ENCODE data around the gene EBPL. TPM values are rescaled to one million over a fixed set of nuclear protein-coding genes. Genes with fewer than 3 reads are reported as not detected.

Gene EBPL
- polyA plus RNA-seq, 1 donor (not counting 4 experiments of a cell fraction or from before 2014, with no cell fraction given), result 107 TPM

DNA sequence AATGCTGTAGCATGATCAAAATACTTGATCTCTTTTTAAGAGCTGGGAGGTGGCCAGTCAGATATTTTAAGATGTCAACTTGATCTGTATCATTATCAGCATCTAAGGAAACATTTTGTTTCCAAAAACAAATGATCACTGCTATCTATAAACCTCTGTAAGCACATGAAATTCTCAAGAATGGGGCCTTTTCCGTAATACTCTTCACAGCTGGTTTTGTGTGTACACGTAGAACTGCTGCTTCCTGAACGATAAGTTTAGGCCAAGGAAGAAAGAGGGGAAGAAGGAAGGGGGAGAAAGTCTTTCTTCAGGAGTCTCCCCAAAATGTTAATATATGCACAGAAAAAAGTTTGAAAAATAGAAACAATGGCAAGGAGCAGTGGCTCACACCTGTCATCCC is 37.3 kb downstream of the EBPL start:
- Histone ChIP-seq H3K79me2 (ENCODE audit: control insufficient read depth, insufficient read depth, low read length) (no peaks in the 10 kb centered on the region), H3K4me3 (ENCODE audit: control insufficient read depth in 2 of 3, extremely low read depth in 1 of 3, insufficient read depth in 2 of 3, low read depth in 1 of 3, low read length in 3 of 3) (no peak overlapping the region), H2AFZ (ENCODE audit: control insufficient read depth, low read length) (no peak overlapping the region), H3K27me3 (ENCODE audit: control insufficient read depth, extremely low read depth, insufficient read depth, low read length) (no peaks in the 10 kb centered on the region), H3K36me3 (ENCODE audit: control insufficient read depth in 2 of 2, extremely low read depth in 1 of 2, insufficient read depth in 2 of 2, low read length in 2 of 2) (no peaks in the 10 kb centered on the region), H3K27ac (ENCODE audit: control insufficient read depth, insufficient read depth, low read length) (no peak overlapping the region), H3K4me1 (ENCODE audit: control insufficient read depth, extremely low read depth, insufficient read depth, low read length) (no peaks in the 10 kb centered on the region), H3K9me3 (ENCODE audit: control insufficient read depth, low read depth, low read length) (no peaks in the 10 kb centered on the region), H3K9me1 (ENCODE audit: control insufficient read depth, extremely low read depth, insufficient read depth, low read length) (no peaks in the 10 kb centered on the region), H4K20me1 (ENCODE audit: control insufficient read depth, extremely low read depth, insufficient read depth, low read length) (no peaks in the 10 kb centered on the region), H3K9ac (ENCODE audit: control insufficient read depth, extremely low read depth, insufficient read depth, low read length) (no peak overlapping the region), H3K4me2 (ENCODE audit: control insufficient read depth, extremely low read depth, insufficient read depth, low read depth, low read length) (no peak overlapping the region)
- dilution Hi-C loops (cut with MboI; ENCODE audit: extremely low pct_ligation_motif_present, low sequenced_read_pairs), result no loop called here
- DNase-seq (ENCODE audit: low read depth, low spot score) (no peak), FAIRE-seq (no peak)
- TF ChIP-seq, protein P1, sequence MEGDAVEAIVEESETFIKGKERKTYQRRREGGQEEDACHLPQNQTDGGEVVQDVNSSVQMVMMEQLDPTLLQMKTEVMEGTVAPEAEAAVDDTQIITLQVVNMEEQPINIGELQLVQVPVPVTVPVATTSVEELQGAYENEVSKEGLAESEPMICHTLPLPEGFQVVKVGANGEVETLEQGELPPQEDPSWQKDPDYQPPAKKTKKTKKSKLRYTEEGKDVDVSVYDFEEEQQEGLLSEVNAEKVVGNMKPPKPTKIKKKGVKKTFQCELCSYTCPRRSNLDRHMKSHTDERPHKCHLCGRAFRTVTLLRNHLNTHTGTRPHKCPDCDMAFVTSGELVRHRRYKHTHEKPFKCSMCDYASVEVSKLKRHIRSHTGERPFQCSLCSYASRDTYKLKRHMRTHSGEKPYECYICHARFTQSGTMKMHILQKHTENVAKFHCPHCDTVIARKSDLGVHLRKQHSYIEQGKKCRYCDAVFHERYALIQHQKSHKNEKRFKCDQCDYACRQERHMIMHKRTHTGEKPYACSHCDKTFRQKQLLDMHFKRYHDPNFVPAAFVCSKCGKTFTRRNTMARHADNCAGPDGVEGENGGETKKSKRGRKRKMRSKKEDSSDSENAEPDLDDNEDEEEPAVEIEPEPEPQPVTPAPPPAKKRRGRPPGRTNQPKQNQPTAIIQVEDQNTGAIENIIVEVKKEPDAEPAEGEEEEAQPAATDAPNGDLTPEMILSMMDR (optimal IDR thresholded peaks at IDR 0.05 in 1 of 3, IDR thresholded peaks at IDR 0.05 in 1 of 3, conservative IDR thresholded peaks at IDR 0.05 in 1 of 3; ENCODE audit: extremely low read depth in 1 of 3, insufficient read depth in 2 of 3, low read length in 3 of 3), result no peak
- TF ChIP-seq EZH2 (IDR thresholded peaks at IDR 0.05; ENCODE audit: low read length), result no peak

DNA sequence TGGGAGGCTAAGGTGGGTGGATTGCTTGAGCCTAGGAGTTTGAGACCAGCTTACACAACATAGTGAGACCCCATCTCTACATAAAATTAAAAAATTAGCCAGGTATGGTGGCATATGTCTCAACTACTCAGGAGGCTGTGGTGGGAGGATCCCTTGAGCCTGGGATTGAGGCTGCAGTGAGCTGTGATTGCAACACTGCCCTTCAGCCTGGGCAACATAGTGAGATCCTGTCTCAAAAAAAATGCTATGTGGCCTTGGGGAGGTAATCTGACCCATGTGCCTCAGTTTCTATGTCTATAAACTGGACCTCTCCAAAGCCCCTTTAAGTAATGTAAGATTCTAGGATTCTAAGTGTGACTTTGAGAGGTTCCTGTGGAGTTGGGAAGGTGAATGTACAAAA is 37.8 kb downstream of the EBPL start:
- FAIRE-seq (no peak), DNase-seq (ENCODE audit: low read depth, low spot score) (no peak)
- Histone ChIP-seq H3K9me3 (ENCODE audit: control insufficient read depth, low read depth, low read length) (no peaks in the 10 kb centered on the region), H2AFZ (ENCODE audit: control insufficient read depth, low read length) (no peak overlapping the region), H3K36me3 (ENCODE audit: control insufficient read depth in 2 of 2, extremely low read depth in 1 of 2, insufficient read depth in 2 of 2, low read length in 2 of 2) (no peaks in the 10 kb centered on the region), H3K4me1 (ENCODE audit: control insufficient read depth, extremely low read depth, insufficient read depth, low read length) (no peaks in the 10 kb centered on the region), H3K79me2 (ENCODE audit: control insufficient read depth, insufficient read depth, low read length) (no peaks in the 10 kb centered on the region), H3K9ac (ENCODE audit: control insufficient read depth, extremely low read depth, insufficient read depth, low read length) (no peak overlapping the region), H3K27ac (ENCODE audit: control insufficient read depth, insufficient read depth, low read length) (no peak overlapping the region), H3K9me1 (ENCODE audit: control insufficient read depth, extremely low read depth, insufficient read depth, low read length) (no peaks in the 10 kb centered on the region), H4K20me1 (ENCODE audit: control insufficient read depth, extremely low read depth, insufficient read depth, low read length) (no peaks in the 10 kb centered on the region), H3K4me2 (ENCODE audit: control insufficient read depth, extremely low read depth, insufficient read depth, low read depth, low read length) (no peak overlapping the region), H3K27me3 (ENCODE audit: control insufficient read depth, extremely low read depth, insufficient read depth, low read length) (no peaks in the 10 kb centered on the region), H3K4me3 (ENCODE audit: control insufficient read depth in 2 of 3, extremely low read depth in 1 of 3, insufficient read depth in 2 of 3, low read depth in 1 of 3, low read length in 3 of 3) (no peak overlapping the region)
- TF ChIP-seq, protein P1 (optimal IDR thresholded peaks at IDR 0.05 in 1 of 3, IDR thresholded peaks at IDR 0.05 in 1 of 3, conservative IDR thresholded peaks at IDR 0.05 in 1 of 3; ENCODE audit: extremely low read depth in 1 of 3, insufficient read depth in 2 of 3, low read length in 3 of 3), result no peak
- dilution Hi-C loops (cut with MboI; ENCODE audit: extremely low pct_ligation_motif_present, low sequenced_read_pairs), result no loop called here
